ENCODE measurements around the gene PRR20G. TPM values are rescaled to one million over a fixed set of nuclear protein-coding genes. Genes with fewer than 3 reads are reported as not detected.

The PRR20G gene
- polyA plus RNA-seq, 1 donor from 2014 or later: not detected

DNA sequence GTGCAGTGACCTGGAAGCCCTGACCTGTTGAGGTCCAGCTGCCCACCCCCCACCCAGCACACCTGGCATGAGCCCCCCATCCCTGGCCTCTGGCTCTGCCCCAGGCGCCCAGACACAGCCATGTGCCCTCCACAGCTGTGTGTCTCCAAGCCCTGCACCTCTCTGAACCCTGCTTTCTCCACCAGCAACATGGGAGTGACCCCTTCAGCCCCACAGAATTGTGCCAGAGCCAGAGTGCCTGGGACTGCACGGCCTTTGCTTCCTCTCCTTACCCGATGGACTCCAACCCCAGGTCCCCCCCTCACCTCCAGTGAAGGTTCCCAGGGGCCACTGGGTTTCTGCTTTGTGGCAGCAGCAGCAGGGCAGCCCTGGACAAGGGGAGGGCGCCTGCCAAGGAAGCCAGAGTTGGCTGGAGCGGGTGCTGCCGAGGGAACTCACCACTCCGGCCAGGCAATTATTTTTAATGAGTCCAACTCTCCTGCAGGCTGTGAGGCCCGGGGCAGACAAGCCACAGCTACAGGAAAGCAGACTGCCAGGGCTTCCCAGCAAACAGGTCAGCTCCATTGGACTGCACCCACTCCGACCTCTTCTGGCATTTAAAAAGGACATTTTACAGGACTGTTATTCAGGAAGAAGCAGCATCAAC, 24.1 kb downstream of the PRR20G start:
- H3K4me3 ChIP-seq (ENCODE audit: low read length): no peak overlapping the region
- H3K79me2 ChIP-seq (replicated peaks; ENCODE audit: insufficient read depth, low read length): no peaks in the 10 kb centered on the region
- TF ChIP-seq, protein P1, sequence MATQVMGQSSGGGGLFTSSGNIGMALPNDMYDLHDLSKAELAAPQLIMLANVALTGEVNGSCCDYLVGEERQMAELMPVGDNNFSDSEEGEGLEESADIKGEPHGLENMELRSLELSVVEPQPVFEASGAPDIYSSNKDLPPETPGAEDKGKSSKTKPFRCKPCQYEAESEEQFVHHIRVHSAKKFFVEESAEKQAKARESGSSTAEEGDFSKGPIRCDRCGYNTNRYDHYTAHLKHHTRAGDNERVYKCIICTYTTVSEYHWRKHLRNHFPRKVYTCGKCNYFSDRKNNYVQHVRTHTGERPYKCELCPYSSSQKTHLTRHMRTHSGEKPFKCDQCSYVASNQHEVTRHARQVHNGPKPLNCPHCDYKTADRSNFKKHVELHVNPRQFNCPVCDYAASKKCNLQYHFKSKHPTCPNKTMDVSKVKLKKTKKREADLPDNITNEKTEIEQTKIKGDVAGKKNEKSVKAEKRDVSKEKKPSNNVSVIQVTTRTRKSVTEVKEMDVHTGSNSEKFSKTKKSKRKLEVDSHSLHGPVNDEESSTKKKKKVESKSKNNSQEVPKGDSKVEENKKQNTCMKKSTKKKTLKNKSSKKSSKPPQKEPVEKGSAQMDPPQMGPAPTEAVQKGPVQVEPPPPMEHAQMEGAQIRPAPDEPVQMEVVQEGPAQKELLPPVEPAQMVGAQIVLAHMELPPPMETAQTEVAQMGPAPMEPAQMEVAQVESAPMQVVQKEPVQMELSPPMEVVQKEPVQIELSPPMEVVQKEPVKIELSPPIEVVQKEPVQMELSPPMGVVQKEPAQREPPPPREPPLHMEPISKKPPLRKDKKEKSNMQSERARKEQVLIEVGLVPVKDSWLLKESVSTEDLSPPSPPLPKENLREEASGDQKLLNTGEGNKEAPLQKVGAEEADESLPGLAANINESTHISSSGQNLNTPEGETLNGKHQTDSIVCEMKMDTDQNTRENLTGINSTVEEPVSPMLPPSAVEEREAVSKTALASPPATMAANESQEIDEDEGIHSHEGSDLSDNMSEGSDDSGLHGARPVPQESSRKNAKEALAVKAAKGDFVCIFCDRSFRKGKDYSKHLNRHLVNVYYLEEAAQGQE (IDR thresholded peaks at IDR 0.05; ENCODE audit: borderline replicate concordance): no peak
- TF ChIP-seq SMC3 (conservative IDR thresholded peaks at IDR 0.05; ENCODE audit: poor library complexity): no peak
- no peak for TF ChIP-seq EP300 (conservative IDR thresholded peaks at IDR 0.05; ENCODE audit: poor library complexity, severe bottlenecking)
- no peak for TF ChIP-seq EZH2 (IDR thresholded peaks at IDR 0.05; ENCODE audit: borderline replicate concordance, insufficient read depth, low read length, poor library complexity, severe bottlenecking)
- TF ChIP-seq TAF1 (IDR thresholded peaks at IDR 0.05; ENCODE audit: low read depth): no peak
- no peak for TF ChIP-seq POLR2AphosphoS5 (IDR thresholded peaks at IDR 0.05)
- TF ChIP-seq RAD21 (conservative IDR thresholded peaks at IDR 0.05): no peak
- TF ChIP-seq, protein P2, sequence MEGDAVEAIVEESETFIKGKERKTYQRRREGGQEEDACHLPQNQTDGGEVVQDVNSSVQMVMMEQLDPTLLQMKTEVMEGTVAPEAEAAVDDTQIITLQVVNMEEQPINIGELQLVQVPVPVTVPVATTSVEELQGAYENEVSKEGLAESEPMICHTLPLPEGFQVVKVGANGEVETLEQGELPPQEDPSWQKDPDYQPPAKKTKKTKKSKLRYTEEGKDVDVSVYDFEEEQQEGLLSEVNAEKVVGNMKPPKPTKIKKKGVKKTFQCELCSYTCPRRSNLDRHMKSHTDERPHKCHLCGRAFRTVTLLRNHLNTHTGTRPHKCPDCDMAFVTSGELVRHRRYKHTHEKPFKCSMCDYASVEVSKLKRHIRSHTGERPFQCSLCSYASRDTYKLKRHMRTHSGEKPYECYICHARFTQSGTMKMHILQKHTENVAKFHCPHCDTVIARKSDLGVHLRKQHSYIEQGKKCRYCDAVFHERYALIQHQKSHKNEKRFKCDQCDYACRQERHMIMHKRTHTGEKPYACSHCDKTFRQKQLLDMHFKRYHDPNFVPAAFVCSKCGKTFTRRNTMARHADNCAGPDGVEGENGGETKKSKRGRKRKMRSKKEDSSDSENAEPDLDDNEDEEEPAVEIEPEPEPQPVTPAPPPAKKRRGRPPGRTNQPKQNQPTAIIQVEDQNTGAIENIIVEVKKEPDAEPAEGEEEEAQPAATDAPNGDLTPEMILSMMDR (IDR thresholded peaks at IDR 0.05; ENCODE audit: poor library complexity, severe bottlenecking): no peak
- no peak for TF ChIP-seq MXI1 (conservative IDR thresholded peaks at IDR 0.05; ENCODE audit: poor library complexity, severe bottlenecking)

DNA sequence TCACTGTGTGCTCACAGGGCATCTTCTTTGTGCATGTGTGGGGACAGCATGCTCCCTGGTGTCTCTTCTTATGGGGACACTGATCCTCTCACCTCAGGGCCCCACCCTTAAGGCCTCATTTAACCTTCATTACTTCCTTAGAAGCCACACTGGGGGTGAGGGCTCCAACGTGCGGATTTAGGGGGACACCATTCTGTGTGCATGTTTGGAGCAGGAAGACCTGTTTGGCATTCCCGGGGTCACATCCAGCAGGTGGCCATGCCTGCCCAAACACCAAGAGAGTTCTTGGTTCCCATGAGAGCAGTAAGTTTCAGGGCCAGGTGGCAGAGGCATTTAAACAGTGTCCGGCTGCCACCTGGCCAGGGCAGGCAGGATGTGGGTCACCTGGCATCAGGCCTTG, 24.8 kb downstream of the PRR20G start:
- H3K27me3 ChIP-seq (ENCODE audit: insufficient read depth, low read depth, low read length): no peaks in the 10 kb centered on the region
- no peaks in the 10 kb centered on the region for H3K36me3 ChIP-seq (ENCODE audit: insufficient read depth, low read length)
- H3K79me2 ChIP-seq (replicated peaks; ENCODE audit: insufficient read depth, low read length): no peaks in the 10 kb centered on the region
- no peak overlapping the region for H3K4me3 ChIP-seq (ENCODE audit: low read length)
- H3F3A ChIP-seq (ENCODE audit: insufficient read depth, low read length, poor library complexity, severe bottlenecking): no peaks in the 10 kb centered on the region
- H2AFZ ChIP-seq (ENCODE audit: low read depth, low read length): no peak overlapping the region
- H3K9ac ChIP-seq (ENCODE audit: low read length): no peak overlapping the region
- H3K9me2 ChIP-seq (ENCODE audit: insufficient read depth, low read length): no peaks in the 10 kb centered on the region
- no peaks in the 10 kb centered on the region for H4K20me1 ChIP-seq (ENCODE audit: insufficient read depth)
- H3K9me3 ChIP-seq (ENCODE audit: low read length): no peaks in the 10 kb centered on the region
- no peak overlapping the region for H3K27ac ChIP-seq (ENCODE audit: low read length)
- no peak overlapping the region for H3K4me2 ChIP-seq (ENCODE audit: low read length)
- TF ChIP-seq TAF1 (IDR thresholded peaks at IDR 0.05; ENCODE audit: low read depth): no peak
- no peak for TF ChIP-seq EP300 (conservative IDR thresholded peaks at IDR 0.05; ENCODE audit: poor library complexity, severe bottlenecking)
- no peak for TF ChIP-seq RAD21 (conservative IDR thresholded peaks at IDR 0.05)
- no peak for TF ChIP-seq EZH2 (IDR thresholded peaks at IDR 0.05; ENCODE audit: borderline replicate concordance, insufficient read depth, low read length, poor library complexity, severe bottlenecking)
- TF ChIP-seq, protein P2 (IDR thresholded peaks at IDR 0.05; ENCODE audit: poor library complexity, severe bottlenecking): no peak
- TF ChIP-seq, protein P1 (IDR thresholded peaks at IDR 0.05; ENCODE audit: borderline replicate concordance): no peak
- TF ChIP-seq MXI1 (conservative IDR thresholded peaks at IDR 0.05; ENCODE audit: poor library complexity, severe bottlenecking): no peak
- TF ChIP-seq POLR2AphosphoS5 (IDR thresholded peaks at IDR 0.05): no peak
- TF ChIP-seq SMC3 (conservative IDR thresholded peaks at IDR 0.05; ENCODE audit: poor library complexity): no peak

More for the DNA sequence above, 24.1 kb downstream of the PRR20G start:
- Histone ChIP-seq H3K27ac (ENCODE audit: low read length) (no peak overlapping the region), H3F3A (ENCODE audit: insufficient read depth, low read length, poor library complexity, severe bottlenecking) (no peaks in the 10 kb centered on the region), H3K4me2 (ENCODE audit: low read length) (no peak overlapping the region), H3K9me3 (ENCODE audit: low read length) (peaks cover 4% of the 10 kb centered on the region), H4K20me1 (ENCODE audit: insufficient read depth) (no peaks in the 10 kb centered on the region), H3K36me3 (ENCODE audit: insufficient read depth, low read length) (no peaks in the 10 kb centered on the region), H3K9me2 (ENCODE audit: insufficient read depth, low read length) (no peaks in the 10 kb centered on the region), H3K9ac (ENCODE audit: low read length) (no peak overlapping the region), H3K27me3 (ENCODE audit: insufficient read depth, low read depth, low read length) (no peaks in the 10 kb centered on the region), H2AFZ (ENCODE audit: low read depth, low read length) (no peak overlapping the region)

Measured in neural cell (in vitro differentiated cells).